Rectal smooth muscle tissue (tissue), 1 donor: Measurements from ENCODE around the gene NAV2.

ENCODE experiments used
- H3K27ac ChIP-seq: one replicate; pipeline ENCODE4 v1.7.0; 2013; ENCODE audit warnings: low read depth, low read length, inconsistent platforms
- H3K27me3 ChIP-seq: one replicate; pipeline ENCODE4 v1.7.0; 2013; ENCODE audit warnings: low read length; ENCODE audit not compliant: control insufficient read depth, insufficient read depth
- H3K36me3 ChIP-seq: one replicate; pipeline ENCODE4 v1.7.0; 2013; ENCODE audit warnings: low read length; ENCODE audit not compliant: control insufficient read depth, insufficient read depth
- H3K4me1 ChIP-seq: one replicate; pipeline ENCODE4 v1.7.0; 2013; ENCODE audit warnings: low read length; ENCODE audit not compliant: control insufficient read depth, insufficient read depth
- H3K4me3 ChIP-seq: one replicate; pipeline ENCODE4 v1.7.0; 2013; ENCODE audit warnings: low read length
- H3K9ac ChIP-seq: one replicate; pipeline ENCODE4 v1.7.0; 2013; ENCODE audit warnings: low read length

Gene NAV2

GRCh38 chr11:20058749-20059458 is 346.3 kb downstream of the NAV2 start:
- Histone ChIP-seq H3K27me3 (no peaks in the 10 kb centered on the region), H3K36me3 (peaks cover 3% of the 10 kb centered on the region), H3K4me1 (peaks cover 25% of the 10 kb centered on the region), H3K27ac (no peak overlapping the region), H3K9ac (no peak overlapping the region), H3K4me3 (no peak overlapping the region)

DNA sequence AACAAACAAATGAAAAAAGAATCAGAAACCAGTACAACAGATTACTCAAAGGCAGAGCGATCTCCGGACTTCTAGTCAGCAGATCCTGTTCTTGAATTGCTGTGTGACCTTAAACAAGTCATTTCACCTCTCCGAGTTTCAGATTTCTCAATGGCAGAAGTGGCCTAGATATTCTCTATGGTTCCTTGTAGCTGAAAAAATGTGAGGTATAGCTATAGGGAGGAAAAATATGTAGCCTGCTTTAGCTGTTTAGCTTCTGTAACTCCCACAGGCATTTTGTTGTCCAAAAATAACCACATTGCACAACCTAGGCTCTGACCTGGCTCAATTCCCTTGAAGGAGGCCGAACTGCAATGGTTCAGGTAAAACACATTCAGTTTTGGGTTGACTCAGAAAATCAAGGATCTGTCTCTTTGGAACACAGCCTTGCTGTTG is 347.0 kb downstream of the NAV2 start:
- peaks cover 3% of the 10 kb centered on the region for H3K36me3 ChIP-seq
- H3K4me1 ChIP-seq, result peaks cover 25% of the 10 kb centered on the region
- no peak overlapping the region for H3K9ac ChIP-seq
- no peak overlapping the region for H3K27ac ChIP-seq
- no peak overlapping the region for H3K4me3 ChIP-seq
- H3K27me3 ChIP-seq, result no peaks in the 10 kb centered on the region

GRCh38 chr11:20060181-20060580 is 347.5 kb downstream of the NAV2 start:
- H3K4me1 ChIP-seq, result peaks cover 24% of the 10 kb centered on the region
- peaks cover 3% of the 10 kb centered on the region for H3K36me3 ChIP-seq
- peak overlapping the region; percentile 2 for H3K27ac ChIP-seq
- no peak overlapping the region for H3K4me3 ChIP-seq
- H3K27me3 ChIP-seq, result no peaks in the 10 kb centered on the region
- no peak overlapping the region for H3K9ac ChIP-seq

DNA sequence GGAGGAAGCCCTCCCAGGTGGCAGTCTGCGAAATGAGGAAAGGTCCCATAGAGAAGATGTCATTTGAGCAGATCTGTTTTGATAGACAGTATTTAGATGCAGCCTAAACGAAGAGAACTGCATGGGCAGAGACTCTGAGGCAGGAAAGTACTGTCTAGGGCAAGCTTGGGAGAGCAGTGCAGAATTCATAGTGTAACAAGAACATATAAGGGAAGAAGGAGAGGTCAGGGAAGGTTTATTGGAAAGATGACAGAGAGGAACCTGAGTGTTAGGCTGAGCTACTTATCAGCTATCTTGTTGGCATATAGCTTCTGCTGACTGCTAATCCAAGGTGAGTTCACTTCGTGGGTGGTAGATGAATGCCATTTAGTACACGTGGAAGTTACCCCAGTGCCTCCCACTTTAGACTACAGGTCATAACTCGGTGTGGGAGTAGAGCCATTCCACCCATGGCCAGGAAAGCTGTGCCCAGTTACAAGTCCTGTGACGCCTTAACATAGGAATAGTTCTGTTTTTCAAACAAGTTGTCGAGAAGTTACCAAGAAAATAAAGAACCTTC is 348.1 kb downstream of the NAV2 start:
- peaks cover 19% of the 10 kb centered on the region for H3K4me1 ChIP-seq
- peak overlapping the region; percentile 2 for H3K27ac ChIP-seq
- no peaks in the 10 kb centered on the region for H3K27me3 ChIP-seq
- peaks cover 2% of the 10 kb centered on the region for H3K36me3 ChIP-seq
- no peak overlapping the region for H3K4me3 ChIP-seq
- H3K9ac ChIP-seq, result no peak overlapping the region

- H3K27me3 ChIP-seq, result no peaks in the 10 kb centered on the region
- H3K4me1 ChIP-seq, result peaks cover 10% of the 10 kb centered on the region
- H3K4me3 ChIP-seq, result no peak overlapping the region
- H3K36me3 ChIP-seq, result no peaks in the 10 kb centered on the region
- H3K9ac ChIP-seq, result no peak overlapping the region
- no peak overlapping the region for H3K27ac ChIP-seq
Observed at GRCh38 chr11:20061776-20062175, 349.1 kb downstream of the NAV2 start.

GRCh38 chr11:20064961-20065405 is 352.3 kb downstream of the NAV2 start:
- no peak overlapping the region for H3K4me3 ChIP-seq
- no peaks in the 10 kb centered on the region for H3K4me1 ChIP-seq
- peaks cover 3% of the 10 kb centered on the region for H3K36me3 ChIP-seq
- no peak overlapping the region for H3K9ac ChIP-seq
- H3K27ac ChIP-seq, result no peak overlapping the region
- H3K27me3 ChIP-seq, result no peaks in the 10 kb centered on the region

DNA sequence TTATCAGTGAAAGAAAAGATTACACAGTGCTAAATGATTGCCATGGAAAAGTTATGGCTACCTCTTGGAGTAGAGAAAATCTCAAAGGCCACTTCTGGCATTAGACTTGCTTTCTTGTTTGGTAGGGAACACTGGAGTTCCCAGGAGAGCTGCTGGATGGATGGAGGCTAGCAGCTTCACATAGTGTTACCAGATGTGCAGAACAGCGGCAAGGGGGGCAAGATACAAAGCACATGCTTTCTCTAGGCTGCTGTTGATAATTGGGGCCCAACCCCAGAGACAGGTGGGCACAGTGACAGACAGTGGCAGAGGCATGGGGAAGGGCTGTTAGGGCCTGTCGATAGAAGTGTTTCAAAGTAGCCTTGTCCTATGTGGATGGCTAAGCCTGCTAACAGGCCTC is 352.8 kb downstream of the NAV2 start:
- no peaks in the 10 kb centered on the region for H3K4me1 ChIP-seq
- H3K27me3 ChIP-seq, result no peaks in the 10 kb centered on the region
- H3K27ac ChIP-seq, result no peak overlapping the region
- H3K36me3 ChIP-seq, result peaks cover 3% of the 10 kb centered on the region
- no peak overlapping the region for H3K4me3 ChIP-seq
- no peak overlapping the region for H3K9ac ChIP-seq

- peaks cover 3% of the 10 kb centered on the region for H3K36me3 ChIP-seq
- H3K4me1 ChIP-seq, result no peaks in the 10 kb centered on the region
- no peak overlapping the region for H3K4me3 ChIP-seq
- H3K27me3 ChIP-seq, result no peaks in the 10 kb centered on the region
- H3K27ac ChIP-seq, result no peak overlapping the region
- H3K9ac ChIP-seq, result no peak overlapping the region
Observed at GRCh38 chr11:20066013-20066782, 353.6 kb downstream of the NAV2 start.

DNA sequence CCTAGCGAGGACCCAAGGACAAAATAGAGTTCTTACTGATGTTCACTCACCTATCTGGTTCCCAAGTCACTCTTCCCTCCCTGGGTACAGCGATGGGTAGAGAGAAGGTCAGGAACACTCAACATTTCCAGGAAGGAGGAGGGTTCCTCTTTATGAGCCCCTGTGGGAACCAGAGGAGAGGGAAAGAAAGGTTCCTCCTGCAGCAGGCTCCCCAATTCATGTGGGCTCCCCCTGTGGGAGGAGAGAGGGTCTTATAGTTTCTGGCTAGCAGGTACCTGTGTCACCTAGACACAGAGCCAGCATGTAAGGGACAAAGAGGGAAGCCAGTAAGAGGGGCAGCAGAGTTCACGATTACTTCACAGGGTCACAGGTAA is 354.1 kb downstream of the NAV2 start:
- H3K4me1 ChIP-seq, result no peaks in the 10 kb centered on the region
- H3K27me3 ChIP-seq, result no peaks in the 10 kb centered on the region
- no peak overlapping the region for H3K9ac ChIP-seq
- no peak overlapping the region for H3K27ac ChIP-seq
- H3K4me3 ChIP-seq, result no peak overlapping the region
- peaks cover 3% of the 10 kb centered on the region for H3K36me3 ChIP-seq

- peaks cover 3% of the 10 kb centered on the region for H3K36me3 ChIP-seq
Observed at GRCh38 chr11:20067665-20068064, 355.0 kb downstream of the NAV2 start.

DNA sequence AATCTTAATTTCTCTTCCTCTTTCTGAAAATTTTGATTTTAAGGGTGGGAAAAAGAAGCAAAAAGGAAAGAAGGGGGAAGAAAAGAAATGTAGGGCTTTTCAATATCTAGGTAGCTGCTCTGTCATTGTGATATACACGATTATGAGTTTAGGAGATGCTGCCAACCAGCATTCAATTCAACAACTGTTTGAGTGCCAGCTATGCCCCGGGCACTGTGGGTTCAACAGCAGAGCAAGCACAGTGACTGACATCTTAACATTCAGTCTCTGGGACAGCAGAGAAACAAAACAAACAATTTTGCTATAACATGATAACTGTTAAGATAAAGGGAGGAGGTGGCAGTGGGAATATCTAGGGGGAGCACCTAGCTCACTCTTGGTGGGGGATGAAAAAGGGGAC is 356.1 kb downstream of the NAV2 start:
- H3K4me1 ChIP-seq, result no peaks in the 10 kb centered on the region

More at GRCh38 chr11:20067665-20068064, 355.0 kb downstream of the NAV2 start:
- no peak overlapping the region for H3K9ac ChIP-seq
- H3K27me3 ChIP-seq, result no peaks in the 10 kb centered on the region
- H3K4me3 ChIP-seq, result no peak overlapping the region
- no peak overlapping the region for H3K27ac ChIP-seq
- no peaks in the 10 kb centered on the region for H3K4me1 ChIP-seq

GRCh38 chr11:20070459-20070858 is 357.8 kb downstream of the NAV2 start:
- Histone ChIP-seq H3K4me1 (no peaks in the 10 kb centered on the region), H3K4me3 (no peak overlapping the region), H3K9ac (no peak overlapping the region), H3K36me3 (peaks cover 3% of the 10 kb centered on the region), H3K27ac (no peak overlapping the region), H3K27me3 (no peaks in the 10 kb centered on the region)

More for the DNA sequence above, 356.1 kb downstream of the NAV2 start:
- H3K27me3 ChIP-seq, result no peaks in the 10 kb centered on the region
- no peak overlapping the region for H3K9ac ChIP-seq
- H3K36me3 ChIP-seq, result peaks cover 3% of the 10 kb centered on the region
- no peak overlapping the region for H3K4me3 ChIP-seq
- no peak overlapping the region for H3K27ac ChIP-seq
